ENCODE data around the gene CDH13. TPM values are rescaled to one million over a fixed set of nuclear protein-coding genes. Genes with fewer than 3 reads are reported as not detected.

The CDH13 gene
- total and polyA plus RNA-seq, 2 donors (not counting 3 experiments of a cell fraction or from before 2014, with no cell fraction given) = 96.6 to 124 TPM

- Histone ChIP-seq H3K36me3 (ENCODE audit: control insufficient read depth in 2 of 2, extremely low read depth in 1 of 2, insufficient read depth in 2 of 2, low read length in 2 of 2) (no peaks in the 10 kb centered on the region), H3K4me1 (ENCODE audit: control insufficient read depth, extremely low read depth, insufficient read depth, low read length) (peaks cover 5% of the 10 kb centered on the region), H4K20me1 (replicated peaks; ENCODE audit: control insufficient read depth, extremely low read depth, insufficient read depth, low read length) (no peaks in the 10 kb centered on the region), H3K9me3 (replicated peaks; ENCODE audit: control insufficient read depth, insufficient read depth, low read length) (no peaks in the 10 kb centered on the region), H3K79me2 (ENCODE audit: control insufficient read depth, insufficient read depth, low read length) (no peaks in the 10 kb centered on the region), H2AFZ (ENCODE audit: low read depth, low read length) (no peak overlapping the region), H3K27ac (ENCODE audit: insufficient read depth, low read depth, low read length) (no peak overlapping the region), H3K4me3 (replicated peaks in 1 of 3; ENCODE audit: insufficient read depth in 1 of 3, low read depth in 1 of 3, low read length in 3 of 3) (no peak overlapping the region), H3K4me2 (ENCODE audit: insufficient read depth, low read length) (no peak overlapping the region), H3K27me3 (ENCODE audit: control insufficient read depth in 2 of 2, insufficient read depth in 2 of 2, low read length in 2 of 2) (no peaks in the 10 kb centered on the region), H3K9ac (replicated peaks; ENCODE audit: extremely low read depth, insufficient read depth, low read length) (no peak overlapping the region), H3K9me1 (replicated peaks; ENCODE audit: control insufficient read depth, extremely low read depth, insufficient read depth, low read length) (no peaks in the 10 kb centered on the region)
- dilution Hi-C loops (cut with MboI; ENCODE audit: extremely low pct_ligation_motif_present, low sequenced_read_pairs) = no loop called here
- DNase-seq (ENCODE audit: low read depth, low spot score) = no peak
- POLR2A ChIA-PET = no interaction called here
- BruUV-seq (replicated peaks) = no TSS peak
- TF ChIP-seq POLR2AphosphoS5 (IDR thresholded peaks at IDR 0.05; ENCODE audit: insufficient read depth, low read depth, low read length) = no peak
- TF ChIP-seq MYC (IDR thresholded peaks at IDR 0.05; ENCODE audit: low read depth, low read length) = no peak
- no peak for TF ChIP-seq FOS (IDR thresholded peaks at IDR 0.05; ENCODE audit: borderline replicate concordance, insufficient read depth, low read length)
- TF ChIP-seq JUN (IDR thresholded peaks at IDR 0.05; ENCODE audit: borderline replicate concordance, insufficient read depth, insufficient read length, low read depth) = no peak
- no peak for TF ChIP-seq CTCF (IDR thresholded peaks at IDR 0.05; ENCODE audit: extremely low read depth in 1 of 2, insufficient read depth in 1 of 2, low read depth in 1 of 2, low read length in 2 of 2)
- no peak for TF ChIP-seq EZH2 (IDR thresholded peaks at IDR 0.05; ENCODE audit: borderline replicate concordance, low read depth, low read length, severe bottlenecking)
- no peak for TF ChIP-seq POLR2A (IDR thresholded peaks at IDR 0.05; ENCODE audit: low read depth, low read length)
- no peak for TF ChIP-seq MAX (IDR thresholded peaks at IDR 0.05; ENCODE audit: insufficient read depth, insufficient read length)
- TF ChIP-seq GATA2 (IDR thresholded peaks at IDR 0.05; ENCODE audit: insufficient read depth, insufficient read length, low read depth, low read length) = no peak
- CTCF ChIA-PET = interaction anchor here (0.6 to 2.2 kb wide), 2 partner anchors 11 to 13 kb away, joined by 3 to 5 read pairs; no protein-coding TSS in a partner anchor
- intact Hi-C loops (cut with micrococcal nuclease) = no loop called here
- no peak for FAIRE-seq
Measured at GRCh38 chr16:82886146-82886545, 259.4 kb downstream of the CDH13 start.

Measured in endothelial cell of umbilical vein (primary cell).